Peyer's patch (tissue), 4 donors: ENCODE measurements around the gene ACSS1.

Experiments
- CTCF ChIP-seq, 6 experiments: fragments of 450-650 bp in 4 of 6; fragments of 200-600 bp in 2 of 6; sonication (generic) in 1 of 6; IDR thresholded peaks; one replicate each; pipeline ENCODE4 v1.5.1; 2017 to 2019; ENCODE audit warnings: antibody characterized with exemption in 6 of 6, mild to moderate bottlenecking in 3 of 6, moderate library complexity in 1 of 6
- POLR2A ChIP-seq, 2 donors: fragments of 450-650 bp; IDR thresholded peaks; one replicate each; pipeline ENCODE4 v1.5.1; 2017; ENCODE audit warnings: antibody characterized with exemption in 2 of 2, mild to moderate bottlenecking in 2 of 2, moderate library complexity in 2 of 2

DNA sequence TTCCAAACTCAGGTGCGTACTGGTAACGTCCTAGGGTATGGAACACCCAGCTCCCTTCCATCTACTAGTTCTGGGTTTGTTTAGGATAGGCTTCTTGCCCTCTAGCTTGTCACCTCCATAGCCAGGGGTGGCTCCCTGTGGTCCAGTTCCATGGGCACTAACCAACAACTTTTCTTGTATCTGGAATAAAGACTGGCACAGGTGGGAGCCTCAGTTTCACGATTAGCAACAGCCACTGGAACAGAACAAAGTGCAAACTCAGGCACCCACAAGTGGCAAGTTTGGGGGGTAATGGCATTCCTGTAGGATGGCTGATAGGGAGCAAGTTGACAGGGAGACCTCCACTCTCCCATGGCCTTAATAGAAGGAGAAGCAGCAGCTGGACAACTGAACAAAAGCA, 59.8 kb downstream of the ACSS1 start:
- TF ChIP-seq POLR2A (IDR thresholded peaks at IDR 0.05) (no peak), CTCF (IDR thresholded peaks at IDR 0.05) (no peak)
